Measurements from ENCODE around the gene LRP11.

- TF ChIP-seq CTCF (conservative IDR thresholded peaks at IDR 0.05 in 1 of 2, IDR thresholded peaks at IDR 0.05 in 1 of 2; ENCODE audit: low read depth in 1 of 2, low read length in 2 of 2) (no peak), EZH2 (IDR thresholded peaks at IDR 0.05; ENCODE audit: low read length, missing control alignments) (no peak)
Observed at GRCh38 chr6:149895833-149896271, 31.7 kb upstream of the LRP11 start.

All from fibroblast of lung (primary cell).